ENCODE data around the gene DNAJC25. TPM values are rescaled to one million over a fixed set of nuclear protein-coding genes. Genes with fewer than 3 reads are reported as not detected.

DNAJC25 gene
- polyA plus RNA-seq, 1 experiment = 14.1 TPM

GRCh38 chr9:111601237-111602018 is 29.7 kb upstream of the DNAJC25 start:
- Histone ChIP-seq H3K4me3 (ENCODE audit: low read depth, low read length) (no peak overlapping the region), H3K9me3 (ENCODE audit: control insufficient read depth, insufficient read depth, low read length) (no peaks in the 10 kb centered on the region), H3K27ac (ENCODE audit: low read depth, low read length) (peak overlapping the region; percentile 31), H3K27me3 (ENCODE audit: control insufficient read depth, insufficient read depth, low read length) (no peaks in the 10 kb centered on the region)
- TF ChIP-seq CTCF (IDR thresholded peaks at IDR 0.05; ENCODE audit: low read depth, low read length) = no peak
- no peak for DNase-seq (ENCODE audit: low read depth, low spot score)
- ChIA-PET POLR2A (no interaction called here), CTCF (no interaction called here)

- TF ChIP-seq CTCF (IDR thresholded peaks at IDR 0.05; ENCODE audit: low read depth, low read length) = no peak
- Histone ChIP-seq H3K27ac (ENCODE audit: low read depth, low read length) (no peak overlapping the region), H3K9me3 (ENCODE audit: control insufficient read depth, insufficient read depth, low read length) (no peaks in the 10 kb centered on the region), H3K4me3 (ENCODE audit: low read depth, low read length) (no peak overlapping the region), H3K27me3 (ENCODE audit: control insufficient read depth, insufficient read depth, low read length) (no peaks in the 10 kb centered on the region)
- DNase-seq (ENCODE audit: low read depth, low spot score) = no peak
- CTCF ChIA-PET = interaction anchor here (1.3 kb wide), 1 partner anchor 18 kb away, joined by 3 read pairs; no protein-coding TSS in a partner anchor
- POLR2A ChIA-PET = no interaction called here
Measured at GRCh38 chr9:111603041-111603440, 28.1 kb upstream of the DNAJC25 start.

GRCh38 chr9:111604054-111604615 is 27.0 kb upstream of the DNAJC25 start:
- CTCF ChIA-PET = no interaction called here
- POLR2A ChIA-PET = no interaction called here
- H3K27me3 ChIP-seq (ENCODE audit: control insufficient read depth, insufficient read depth, low read length) = no peaks in the 10 kb centered on the region
- DNase-seq (ENCODE audit: low read depth, low spot score) = no peak
- TF ChIP-seq CTCF (IDR thresholded peaks at IDR 0.05; ENCODE audit: low read depth, low read length) = no peak
- H3K9me3 ChIP-seq (ENCODE audit: control insufficient read depth, insufficient read depth, low read length) = no peaks in the 10 kb centered on the region
- H3K4me3 ChIP-seq (ENCODE audit: low read depth, low read length) = no peak overlapping the region
- no peak overlapping the region for H3K27ac ChIP-seq (ENCODE audit: low read depth, low read length)

- H3K9me3 ChIP-seq (ENCODE audit: control insufficient read depth, insufficient read depth, low read length) = no peaks in the 10 kb centered on the region
- TF ChIP-seq CTCF (IDR thresholded peaks at IDR 0.05; ENCODE audit: low read depth, low read length) = no peak
- CTCF ChIA-PET = no interaction called here
- DNase-seq (ENCODE audit: low read depth, low spot score) = no peak
- no peak overlapping the region for H3K4me3 ChIP-seq (ENCODE audit: low read depth, low read length)
- no peak overlapping the region for H3K27ac ChIP-seq (ENCODE audit: low read depth, low read length)
- POLR2A ChIA-PET = no interaction called here
- H3K27me3 ChIP-seq (ENCODE audit: control insufficient read depth, insufficient read depth, low read length) = peaks cover 5% of the 10 kb centered on the region
Measured at GRCh38 chr9:111605041-111605559, 26.0 kb upstream of the DNAJC25 start.

GRCh38 chr9:111610149-111610548 is 21.0 kb upstream of the DNAJC25 start:
- ChIA-PET POLR2A (interaction anchor here (0.6 kb wide), 1 partner anchor 18 kb away, joined by 4 read pairs; no protein-coding TSS in a partner anchor), CTCF (interaction anchor here (1.5 kb wide), 1 partner anchor 11 kb away, joined by 5 read pairs; no protein-coding TSS in a partner anchor)
- peaks cover 17% of the 10 kb centered on the region for H3K27me3 ChIP-seq (ENCODE audit: control insufficient read depth, insufficient read depth, low read length)
- H3K27ac ChIP-seq (ENCODE audit: low read depth, low read length) = no peak overlapping the region
- DNase-seq (ENCODE audit: low read depth, low spot score) = no peak
- H3K4me3 ChIP-seq (ENCODE audit: low read depth, low read length) = no peak overlapping the region
- TF ChIP-seq CTCF (IDR thresholded peaks at IDR 0.05; ENCODE audit: low read depth, low read length) = no peak
- no peaks in the 10 kb centered on the region for H3K9me3 ChIP-seq (ENCODE audit: control insufficient read depth, insufficient read depth, low read length)

Data from AG04450 (cell line).